SK-N-SH treated with all-trans-retinoic acid at 6 μM for 48 hours (cell line): ENCODE data around the gene CDH6.
"Not testable (repeated sequence)": the region's sequence is repeated elsewhere in the genome, so short reads cannot be mapped to it uniquely, and the experiment has no call there.

Experiments used
- ATAC-seq: fragments of 200-7000 bp; cut with Tn5 transposase; 3 replicates; pipeline ENCODE4 v1.9.1; 2020; ENCODE audit warnings: mild to moderate bottlenecking, moderate library complexity
- ARNTL ChIP-seq: fragments of 450-650 bp; formaldehyde crosslinking; IDR thresholded peaks from 2 replicates; pipeline ENCODE4 v1.5.0; 2020; ENCODE audit warnings: low read depth, mild to moderate bottlenecking, moderate library complexity, borderline replicate concordance
- BACH2 ChIP-seq: fragments of 250-450 bp; sonication (Bioruptor Pico); IDR thresholded peaks from 2 replicates; pipeline ENCODE4 v1.9.0; 2021; ENCODE audit warnings: mild to moderate bottlenecking, borderline replicate concordance
- CREB5 ChIP-seq: fragments of 250-450 bp; sonication (Bioruptor Pico); IDR thresholded peaks from 2 replicates; pipeline ENCODE4 v1.5.1; 2020; ENCODE audit warnings: low read depth, mild to moderate bottlenecking, moderate library complexity
- CSDC2 ChIP-seq: fragments of 250-450 bp; sonication (Bioruptor Pico); IDR thresholded peaks from 2 replicates; pipeline ENCODE4 v1.5.0; 2020; ENCODE audit warnings: mild to moderate bottlenecking, moderate library complexity
- CSRNP3 ChIP-seq: fragments of 250-450 bp; sonication (Bioruptor Pico); IDR thresholded peaks from 2 replicates; pipeline ENCODE4 v1.5.1; 2021; ENCODE audit warnings: mild to moderate bottlenecking, moderate library complexity
- ESRRG ChIP-seq: fragments of 250-450 bp; sonication (Bioruptor Pico); IDR thresholded peaks from 2 replicates; pipeline ENCODE4 v1.6.1; 2021; ENCODE audit warnings: mild to moderate bottlenecking
- GLIS3 ChIP-seq: fragments of 250-450 bp; sonication (Bioruptor Pico); IDR thresholded peaks from 2 replicates; pipeline ENCODE4 v1.5.0; 2020; ENCODE audit warnings: mild to moderate bottlenecking, moderate library complexity
- ISL1 ChIP-seq: fragments of 250-450 bp; sonication (Bioruptor Pico); IDR thresholded peaks from 2 replicates; pipeline ENCODE4 v2.1.2; 2022; ENCODE audit warnings: mild to moderate bottlenecking, moderate library complexity
- OSR1 ChIP-seq: fragments of 250-450 bp; sonication (Bioruptor Pico); IDR thresholded peaks from 2 replicates; pipeline ENCODE4 v1.8.0; 2022; ENCODE audit warnings: moderate library complexity, mild to moderate bottlenecking, inconsistent platforms
- PATZ1 ChIP-seq: fragments of 250-450 bp; sonication (Bioruptor Pico); IDR thresholded peaks from 2 replicates; pipeline ENCODE4 v1.8.0; 2020; ENCODE audit warnings: mild to moderate bottlenecking, moderate library complexity, borderline replicate concordance
- POU6F1 ChIP-seq: fragments of 250-450 bp; sonication (Bioruptor Pico); IDR thresholded peaks from 2 replicates; pipeline ENCODE4 v1.8.0; 2021; ENCODE audit warnings: low read depth, mild to moderate bottlenecking, moderate library complexity, borderline replicate concordance
- RARB ChIP-seq: fragments of 250-450 bp; sonication (Bioruptor Pico); IDR thresholded peaks from 2 replicates; pipeline ENCODE4 v1.8.0; 2021; ENCODE audit warnings: mild to moderate bottlenecking, moderate library complexity
- SNAI2 ChIP-seq: fragments of 250-450 bp; sonication (Bioruptor Pico); IDR thresholded peaks from 2 replicates; pipeline ENCODE4 v1.5.0; 2020; ENCODE audit warnings: mild to moderate bottlenecking, moderate library complexity
- TCF4 ChIP-seq: fragments of 250-450 bp; sonication (Bioruptor Pico); IDR thresholded peaks from 2 replicates; pipeline ENCODE4 v1.8.0; 2021; ENCODE audit warnings: mild to moderate bottlenecking, moderate library complexity, borderline replicate concordance
- TOX ChIP-seq: fragments of 250-450 bp; sonication (Bioruptor Pico); IDR thresholded peaks from 2 replicates; pipeline ENCODE4 v1.8.0; 2021; ENCODE audit warnings: mild to moderate bottlenecking, moderate library complexity, borderline replicate concordance
- TSHZ2 ChIP-seq: fragments of 250-450 bp; sonication (Bioruptor Pico); IDR thresholded peaks from 2 replicates; pipeline ENCODE4 v1.5.0; 2020; ENCODE audit warnings: mild to moderate bottlenecking, moderate library complexity
- ZC3H10 ChIP-seq: fragments of 250-450 bp; sonication (Bioruptor Pico); IDR thresholded peaks from 2 replicates; pipeline ENCODE4 v1.5.1; 2021; ENCODE audit warnings: mild to moderate bottlenecking, moderate library complexity
- ZFP3 ChIP-seq: fragments of 250-450 bp; sonication (Bioruptor Pico); IDR thresholded peaks from 2 replicates; pipeline ENCODE4 v1.5.0; 2020; ENCODE audit warnings: mild to moderate bottlenecking, moderate library complexity
- ZFP30 ChIP-seq: fragments of 450-650 bp; formaldehyde crosslinking; IDR thresholded peaks from 2 replicates; pipeline ENCODE4 v1.5.0; 2022; ENCODE audit warnings: mild to moderate bottlenecking, moderate library complexity
- ZNF565 ChIP-seq: fragments of 450-650 bp; formaldehyde crosslinking; conservative IDR thresholded peaks from 2 replicates; pipeline ENCODE4 v1.5.0; 2020; ENCODE audit warnings: low read depth, mild to moderate bottlenecking, moderate library complexity
- ZNF70 ChIP-seq: fragments of 450-650 bp; formaldehyde crosslinking; IDR thresholded peaks from 2 replicates; pipeline ENCODE4 v1.5.0; 2020; ENCODE audit warnings: mild to moderate bottlenecking, moderate library complexity
- ZNF8 ChIP-seq: fragments of 450-650 bp; formaldehyde crosslinking; IDR thresholded peaks from 2 replicates; pipeline ENCODE4 v1.5.0; 2020; ENCODE audit warnings: mild to moderate bottlenecking, moderate library complexity

CDH6 gene

GRCh38 chr5:31361234-31361633, 167.7 kb downstream of the CDH6 start (continued):
- TF ChIP-seq ARNTL (CRISPR knock-in tag) = no peak
- TF ChIP-seq ZNF70 (CRISPR knock-in tag) = no peak
- TF ChIP-seq CSDC2 (CRISPR knock-in tag) = peak; percentile 56
- TF ChIP-seq TSHZ2 (CRISPR knock-in tag) = 0 out of 2 replicates have a peak, but pooled peaks have one; percentile 16
- TF ChIP-seq ESRRG (CRISPR knock-in tag) = no peak
- peak; percentile 57; the same call in 1 of the 2 replicates for TF ChIP-seq ZC3H10 (CRISPR knock-in tag)
- TF ChIP-seq RARB (CRISPR knock-in tag) = peak; percentile 88
- TF ChIP-seq CSRNP3 (CRISPR knock-in tag) = no peak
- TF ChIP-seq TCF4 = no peak
- TF ChIP-seq CREB5 (CRISPR knock-in tag) = peak; percentile 81; the same call in 1 of the 2 replicates

GRCh38 chr5:31361704-31362528, 168.4 kb downstream of the CDH6 start:
- peak; percentile 100 for TF ChIP-seq TOX (CRISPR knock-in tag)
- peak; percentile 100 for TF ChIP-seq CSDC2 (CRISPR knock-in tag)
- TF ChIP-seq TSHZ2 (CRISPR knock-in tag) = peak; percentile 96
- TF ChIP-seq CREB5 (CRISPR knock-in tag) = peak; percentile 99
- peak; percentile 100 for TF ChIP-seq ZC3H10 (CRISPR knock-in tag)
- peak; percentile 85 for TF ChIP-seq ZFP30 (CRISPR knock-in tag)
- TF ChIP-seq TCF4 = peak; percentile 89
- TF ChIP-seq ESRRG (CRISPR knock-in tag) = peak; percentile 98
- peak; percentile 100 for TF ChIP-seq SNAI2 (CRISPR knock-in tag)
- TF ChIP-seq CSRNP3 (CRISPR knock-in tag) = peak; percentile 99
- TF ChIP-seq ZNF565 (CRISPR knock-in tag) = peak; percentile 98
- TF ChIP-seq ZNF8 (CRISPR knock-in tag) = peak; percentile 95
- peak; percentile 92 for TF ChIP-seq ARNTL (CRISPR knock-in tag)
- TF ChIP-seq ISL1 (CRISPR knock-in tag) = peak; percentile 99
- TF ChIP-seq RARB (CRISPR knock-in tag) = peak; percentile 99
- peak; percentile 100 for TF ChIP-seq PATZ1 (CRISPR knock-in tag)
- TF ChIP-seq BACH2 (CRISPR knock-in tag) = peak; percentile 73; the same call in 1 of the 2 replicates
- TF ChIP-seq POU6F1 = peak; percentile 97
- TF ChIP-seq ZFP3 (CRISPR knock-in tag) = peak; percentile 99
- peak; percentile 100 for TF ChIP-seq OSR1
- peak; percentile 23; the same call in 1 of the 2 replicates for TF ChIP-seq ZNF70 (CRISPR knock-in tag)
- peak; percentile 100 for TF ChIP-seq GLIS3
- ATAC-seq = not testable (repeated sequence)
